Measurements from ENCODE around the gene PDE4B. TPM values are rescaled to one million over a fixed set of nuclear protein-coding genes. Genes with fewer than 3 reads are reported as not detected.

Gene PDE4B
- total RNA-seq, 1 donor from 2014 or later, result 0.29 TPM

DNA sequence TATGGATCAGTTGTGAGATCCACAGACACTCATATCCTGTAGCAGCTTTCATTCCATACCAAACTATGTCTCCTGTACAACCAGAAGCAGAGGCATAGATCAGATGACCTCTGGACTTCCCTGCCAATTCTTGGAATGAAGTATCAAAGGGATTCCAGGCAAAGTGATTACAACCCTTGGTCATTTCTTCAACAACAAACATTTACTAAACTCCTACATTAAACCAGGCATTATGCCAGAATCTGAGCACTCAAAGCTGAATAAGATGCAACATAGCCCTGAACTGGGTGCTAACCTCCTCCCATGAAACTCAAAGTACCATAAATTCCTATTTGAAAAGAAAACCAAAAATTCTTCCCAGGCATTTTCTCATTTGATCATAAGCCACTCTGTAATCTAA, 620.0 kb downstream of the PDE4B start:
- Mint-ChIP-seq H3K36me3 (ENCODE audit: insufficient read depth) (no peaks in the 10 kb centered on the region), H3K9me3 (ENCODE audit: low read depth) (peaks cover 13% of the 10 kb centered on the region), H3K4me1 (ENCODE audit: low read depth) (no peaks in the 10 kb centered on the region), H3K27me3 (no peaks in the 10 kb centered on the region), H3K4me3 (ENCODE audit: low read depth) (no peak overlapping the region), H3K27ac (no peak overlapping the region)
- TF ChIP-seq, protein P1, sequence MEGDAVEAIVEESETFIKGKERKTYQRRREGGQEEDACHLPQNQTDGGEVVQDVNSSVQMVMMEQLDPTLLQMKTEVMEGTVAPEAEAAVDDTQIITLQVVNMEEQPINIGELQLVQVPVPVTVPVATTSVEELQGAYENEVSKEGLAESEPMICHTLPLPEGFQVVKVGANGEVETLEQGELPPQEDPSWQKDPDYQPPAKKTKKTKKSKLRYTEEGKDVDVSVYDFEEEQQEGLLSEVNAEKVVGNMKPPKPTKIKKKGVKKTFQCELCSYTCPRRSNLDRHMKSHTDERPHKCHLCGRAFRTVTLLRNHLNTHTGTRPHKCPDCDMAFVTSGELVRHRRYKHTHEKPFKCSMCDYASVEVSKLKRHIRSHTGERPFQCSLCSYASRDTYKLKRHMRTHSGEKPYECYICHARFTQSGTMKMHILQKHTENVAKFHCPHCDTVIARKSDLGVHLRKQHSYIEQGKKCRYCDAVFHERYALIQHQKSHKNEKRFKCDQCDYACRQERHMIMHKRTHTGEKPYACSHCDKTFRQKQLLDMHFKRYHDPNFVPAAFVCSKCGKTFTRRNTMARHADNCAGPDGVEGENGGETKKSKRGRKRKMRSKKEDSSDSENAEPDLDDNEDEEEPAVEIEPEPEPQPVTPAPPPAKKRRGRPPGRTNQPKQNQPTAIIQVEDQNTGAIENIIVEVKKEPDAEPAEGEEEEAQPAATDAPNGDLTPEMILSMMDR (IDR thresholded peaks at IDR 0.05; ENCODE audit: unreplicated experiment), result no peak
- DNase-seq (ENCODE audit: low spot score, unreplicated experiment), result no peak

DNA sequence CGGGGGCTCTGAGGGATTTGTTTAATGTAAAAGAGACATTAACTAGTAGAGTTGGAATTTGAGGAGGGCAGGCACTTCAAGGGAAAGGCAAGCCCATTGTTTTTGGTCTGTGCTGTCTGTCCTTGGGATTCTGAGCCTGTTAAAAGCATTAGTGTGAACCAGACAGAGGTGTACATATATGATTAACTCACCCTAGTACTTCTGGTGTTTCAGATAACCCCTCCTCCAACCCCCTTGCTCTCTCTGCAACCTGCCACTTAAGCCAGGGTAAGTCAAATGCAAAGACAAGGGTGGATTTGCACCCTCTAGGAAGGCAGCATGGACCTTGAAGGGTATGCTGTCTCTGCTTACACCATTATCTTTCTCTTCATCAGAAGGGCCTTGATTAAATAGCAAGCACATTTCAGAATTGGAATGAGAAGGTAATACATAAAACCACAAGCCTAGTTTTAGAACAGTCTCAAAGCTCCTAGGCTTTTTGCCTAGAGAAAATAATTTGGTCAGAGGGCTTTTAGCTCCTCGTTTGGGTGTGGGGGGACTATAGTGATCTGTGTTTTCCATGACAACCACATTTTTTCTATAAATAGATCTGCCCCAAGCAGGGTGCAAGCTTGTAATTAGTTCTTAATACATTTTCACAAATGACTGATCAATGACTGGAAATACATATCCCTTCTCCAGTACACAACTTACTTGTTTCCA, 620.6 kb downstream of the PDE4B start:
- Mint-ChIP-seq H3K4me3 (ENCODE audit: low read depth) (no peak overlapping the region), H3K27me3 (no peaks in the 10 kb centered on the region), H3K4me1 (ENCODE audit: low read depth) (no peaks in the 10 kb centered on the region), H3K36me3 (ENCODE audit: insufficient read depth) (no peaks in the 10 kb centered on the region), H3K27ac (no peak overlapping the region), H3K9me3 (ENCODE audit: low read depth) (peaks cover 17% of the 10 kb centered on the region)
- no peak for DNase-seq (ENCODE audit: low spot score, unreplicated experiment)
- TF ChIP-seq, protein P1 (IDR thresholded peaks at IDR 0.05; ENCODE audit: unreplicated experiment), result no peak

DNA sequence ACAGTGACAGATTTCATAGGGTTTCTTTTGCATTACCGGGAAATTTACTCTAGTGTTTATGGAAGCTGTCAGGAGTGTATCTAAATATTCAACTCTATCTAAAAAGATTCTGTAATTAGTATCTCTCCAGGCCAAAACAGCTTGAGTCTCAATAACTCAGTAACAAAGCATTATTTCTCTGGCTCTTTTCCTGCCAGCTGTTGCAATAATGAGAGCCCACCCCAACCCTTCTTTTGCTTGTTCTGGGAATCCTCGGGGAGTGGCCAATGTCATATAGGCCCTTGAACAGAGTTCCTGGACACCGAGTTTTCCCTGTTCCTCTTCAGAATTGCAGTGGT, 621.1 kb downstream of the PDE4B start:
- Mint-ChIP-seq H3K9me3 (ENCODE audit: low read depth) (peaks cover 17% of the 10 kb centered on the region), H3K27ac (no peak overlapping the region), H3K27me3 (no peaks in the 10 kb centered on the region), H3K4me3 (ENCODE audit: low read depth) (no peak overlapping the region), H3K4me1 (ENCODE audit: low read depth) (no peaks in the 10 kb centered on the region), H3K36me3 (ENCODE audit: insufficient read depth) (no peaks in the 10 kb centered on the region)
- TF ChIP-seq, protein P1 (IDR thresholded peaks at IDR 0.05; ENCODE audit: unreplicated experiment), result no peak
- DNase-seq (ENCODE audit: low spot score, unreplicated experiment), result no peak

DNA sequence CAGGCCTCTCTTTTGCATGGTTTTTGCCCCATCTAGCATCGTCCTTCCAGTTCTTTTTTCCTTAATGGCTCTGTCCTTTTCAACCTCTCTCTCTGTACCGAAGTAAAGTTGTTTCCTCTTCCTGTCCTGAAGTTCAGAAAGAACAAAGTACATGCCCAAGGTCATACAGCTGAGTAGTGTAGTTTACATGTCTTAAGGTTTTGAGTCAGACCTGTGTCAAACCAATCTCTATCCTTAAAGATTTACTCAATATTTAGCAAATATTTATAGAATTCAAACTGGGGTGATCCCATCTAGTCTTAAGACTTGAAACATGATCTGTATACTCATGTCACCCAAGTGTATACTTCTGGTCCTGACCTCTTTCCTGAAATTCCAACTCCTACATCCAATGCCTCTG, 622.6 kb downstream of the PDE4B start:
- Mint-ChIP-seq H3K27ac (no peak overlapping the region), H3K4me3 (ENCODE audit: low read depth) (no peak overlapping the region), H3K4me1 (ENCODE audit: low read depth) (no peaks in the 10 kb centered on the region), H3K36me3 (ENCODE audit: insufficient read depth) (no peaks in the 10 kb centered on the region), H3K27me3 (peaks cover 4% of the 10 kb centered on the region), H3K9me3 (ENCODE audit: low read depth) (peaks cover 18% of the 10 kb centered on the region)
- no peak for DNase-seq (ENCODE audit: low spot score, unreplicated experiment)
- TF ChIP-seq, protein P1 (IDR thresholded peaks at IDR 0.05; ENCODE audit: unreplicated experiment), result no peak

DNA sequence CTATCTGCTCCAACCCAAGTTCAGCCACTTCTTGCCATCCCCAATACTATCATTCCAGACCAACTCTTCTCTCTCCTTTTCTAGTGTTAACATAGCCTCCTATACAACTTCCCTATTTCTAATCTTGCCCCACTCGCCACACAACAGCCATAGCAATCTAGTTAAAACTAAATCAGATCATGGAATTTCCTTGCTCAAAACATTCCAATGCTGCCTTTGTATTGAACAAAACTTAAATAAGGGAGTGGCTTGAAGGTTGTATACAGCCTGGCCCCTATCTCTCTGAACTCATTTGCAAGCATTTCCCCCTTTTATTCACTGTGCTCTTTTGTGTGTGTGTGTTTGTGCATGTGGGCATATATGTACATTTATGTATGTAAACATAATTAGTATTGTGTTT, 623.2 kb downstream of the PDE4B start:
- Mint-ChIP-seq H3K4me1 (ENCODE audit: low read depth) (no peaks in the 10 kb centered on the region), H3K9me3 (ENCODE audit: low read depth) (peaks cover 17% of the 10 kb centered on the region), H3K27ac (no peak overlapping the region), H3K27me3 (peaks cover 4% of the 10 kb centered on the region), H3K36me3 (ENCODE audit: insufficient read depth) (no peaks in the 10 kb centered on the region), H3K4me3 (ENCODE audit: low read depth) (no peak overlapping the region)
- no peak for DNase-seq (ENCODE audit: low spot score, unreplicated experiment)
- TF ChIP-seq, protein P1 (IDR thresholded peaks at IDR 0.05; ENCODE audit: unreplicated experiment), result no peak

All from progenitor cell of endocrine pancreas (in vitro differentiated cells).